GM23338 (cell line): ENCODE results near the gene RMC1.

ENCODE experiments used
- CREB1 ChIP-seq: fragments of 250-450 bp; sonication (Bioruptor Pico); IDR thresholded peaks from 2 replicates; pipeline ENCODE4 v1.5.0; 2020; ENCODE audit warnings: low read depth, mild to moderate bottlenecking, moderate library complexity
- CTCF ChIP-seq, 2 experiments: fragments of 200-600 bp in 1 of 2; sonication (generic) in 1 of 2; conservative IDR thresholded peaks; 2 replicates each; pipeline versions ENCODE4 v1.5.1 to v1.6.1; 2016 to 2017; ENCODE audit warnings: antibody characterized with exemption in 2 of 2, low read depth in 2 of 2, mild to moderate bottlenecking in 2 of 2, moderate library complexity in 1 of 2
- ETS1 ChIP-seq: IDR thresholded peaks from 2 replicates; pipeline ENCODE4 v1.6.1; 2016; ENCODE audit warnings: antibody characterized with exemption
- EZH2 ChIP-seq: fragments of 200-600 bp; sonication (generic); IDR thresholded peaks from one replicate; pipeline ENCODE4 v1.8.0; 2017; ENCODE audit warnings: antibody characterized with exemption, mild to moderate bottlenecking, low read depth; ENCODE audit not compliant: unreplicated experiment
- EZH2phosphoT487 ChIP-seq: fragments of 200-600 bp; sonication (generic); IDR thresholded peaks from one replicate; pipeline ENCODE4 v1.8.1; 2018; ENCODE audit warnings: antibody characterized with exemption; ENCODE audit not compliant: unreplicated experiment
- JUNB ChIP-seq: IDR thresholded peaks from one replicate; pipeline ENCODE4 v1.6.1; 2016; ENCODE audit warnings: antibody characterized with exemption; ENCODE audit not compliant: unreplicated experiment
- NANOG ChIP-seq: IDR thresholded peaks from 2 replicates; pipeline ENCODE4 v1.6.1; 2016; ENCODE audit warnings: antibody characterized with exemption, borderline replicate concordance
- POLR2AphosphoS5 ChIP-seq: IDR thresholded peaks from 2 replicates; pipeline ENCODE4 v1.6.1; 2016; ENCODE audit warnings: antibody characterized with exemption, low read depth
- REST ChIP-seq: IDR thresholded peaks from one replicate; pipeline ENCODE4 v1.6.1; 2018; ENCODE audit warnings: antibody characterized with exemption; ENCODE audit not compliant: unreplicated experiment
- ZNF114 ChIP-seq: fragments of 250-450 bp; sonication (Bioruptor Pico); IDR thresholded peaks from 2 replicates; pipeline ENCODE4 v1.5.0; 2020; ENCODE audit warnings: mild to moderate bottlenecking, moderate library complexity
- ZNF462 ChIP-seq: fragments of 250-450 bp; sonication (Bioruptor Pico); IDR thresholded peaks from 2 replicates; pipeline ENCODE4 v1.5.0; 2020; ENCODE audit warnings: mild to moderate bottlenecking, moderate library complexity

- no peak for TF ChIP-seq CTCF (conservative IDR thresholded peaks at IDR 0.05; ENCODE audit: low read depth in 2 of 2)
- TF ChIP-seq POLR2AphosphoS5, result no peak
- TF ChIP-seq EZH2phosphoT487, result no peak
- no peak for TF ChIP-seq JUNB
- no peak for TF ChIP-seq ETS1
- TF ChIP-seq CREB1 (CRISPR knock-in tag), result no peak
- TF ChIP-seq EZH2, result no peak
- no peak for TF ChIP-seq REST
- TF ChIP-seq NANOG, result no peak
- no peak for TF ChIP-seq ZNF114 (CRISPR knock-in tag)
- no peak for TF ChIP-seq ZNF462
Observed at GRCh38 chr18:23578891-23579653, 75.8 kb downstream of the RMC1 start.
